HEK293 (cell line): ENCODE measurements around the gene GHRHR.

ENCODE experiments used
- CTCF ChIA-PET: fragments of 350-600 bp; formaldehyde crosslinking; extraction: SDS; loops from one replicate; lab custom pipeline; 2021; ENCODE audit warnings: antibody characterized with exemption; lab: Yijun Ruan, JAX
- POLR2A ChIA-PET: fragments of 300-600 bp; formaldehyde crosslinking; extraction: SDS; loops from one replicate; lab custom pipeline; 2020; ENCODE audit warnings: antibody characterized with exemption, inconsistent platforms; lab: Yijun Ruan, JAX
- H3K27ac ChIP-seq: fragments of 200-500 bp; sonication (Bioruptor generic); 2 replicates; pipeline ENCODE4 v1.5.1; 2014; ENCODE audit warnings: low read depth, low read length, control low read depth, inconsistent platforms; ENCODE audit errors: extremely low read depth
- H3K36me3 ChIP-seq, 2 experiments: fragments of 200-500 bp in 1 of 2; sonication (Bioruptor generic) in 1 of 2; 1 replicate in 1 of 2; 2 replicates in 1 of 2; pipeline ENCODE4 v1.5.1; 2014 to 2017; ENCODE audit warnings: inconsistent platforms in 2 of 2, low read length in 2 of 2; ENCODE audit not compliant: control insufficient read depth in 2 of 2, insufficient read depth in 1 of 2
- H3K4me1 ChIP-seq: fragments of 200-500 bp; sonication (Bioruptor generic); 2 replicates; pipeline ENCODE4 v1.5.1; 2014; ENCODE audit warnings: mild to moderate bottlenecking, low read length, inconsistent platforms; ENCODE audit not compliant: control insufficient read depth, insufficient read depth
- H3K4me3 ChIP-seq: 2 replicates; pipeline ENCODE4 v1.5.1; 2011; ENCODE audit warnings: low read depth, mild to moderate bottlenecking, control low read depth, low read length, moderate library complexity
- H3K9me3 ChIP-seq: fragments of 200-500 bp; sonication (Bioruptor generic); 2 replicates; pipeline ENCODE4 v1.5.1; 2014; ENCODE audit warnings: low read depth, low read length, inconsistent platforms; ENCODE audit not compliant: control insufficient read depth, insufficient read depth
- SETDB1 ChIP-seq: IDR thresholded peaks from one replicate; pipeline ENCODE4 v1.6.1; 2017; ENCODE audit warnings: mild to moderate bottlenecking, low read length, moderate library complexity, mixed read lengths; ENCODE audit not compliant: insufficient read length
- ZNF140 ChIP-seq: fragments of 450-650 bp; formaldehyde crosslinking; IDR thresholded peaks from 2 replicates; pipeline ENCODE4 v1.5.1; 2016; ENCODE audit warnings: missing biosample characterization, missing genetic modification characterization
- ZNF184 ChIP-seq: fragments of 450-650 bp; IDR thresholded peaks from 2 replicates; pipeline ENCODE4 v1.5.1; 2018; ENCODE audit warnings: missing biosample characterization, mild to moderate bottlenecking, missing genetic modification characterization
- ZNF214 ChIP-seq: fragments of 450-650 bp; formaldehyde crosslinking; IDR thresholded peaks from 2 replicates; pipeline ENCODE4 v1.5.1; 2017; ENCODE audit warnings: missing biosample characterization, mild to moderate bottlenecking, missing genetic modification characterization, borderline replicate concordance
- ZNF274 ChIP-seq, 2 experiments: fragments of 200-500 bp in 1 of 2; fragments of 450-650 bp in 1 of 2; sonication (Bioruptor generic) in 1 of 2; formaldehyde crosslinking in 1 of 2; IDR thresholded peaks; 2 replicates each; pipeline versions ENCODE4 v1.5.1 to v1.6.1; 2014 to 2016; ENCODE audit warnings: borderline replicate concordance in 1 of 2, inconsistent platforms in 1 of 2, low read length in 1 of 2, missing biosample characterization in 1 of 2, missing genetic modification characterization in 1 of 2
- ZNF394 ChIP-seq: fragments of 450-650 bp; formaldehyde crosslinking; IDR thresholded peaks from 2 replicates; pipeline ENCODE4 v1.5.1; 2016; ENCODE audit warnings: missing biosample characterization, missing genetic modification characterization, mild to moderate bottlenecking, moderate library complexity, borderline replicate concordance
- ZNF514 ChIP-seq: fragments of 450-650 bp; formaldehyde crosslinking; IDR thresholded peaks from 2 replicates; pipeline ENCODE4 v1.5.1; 2016; ENCODE audit warnings: missing biosample characterization, missing genetic modification characterization
- ZNF670 ChIP-seq: fragments of 450-650 bp; formaldehyde crosslinking; IDR thresholded peaks from 2 replicates; pipeline ENCODE4 v1.5.1; 2016; ENCODE audit warnings: missing biosample characterization, missing genetic modification characterization, low read depth
- ZNF677 ChIP-seq: fragments of 450-650 bp; IDR thresholded peaks from 2 replicates; pipeline ENCODE4 v1.5.0; 2018; ENCODE audit warnings: missing biosample characterization, mild to moderate bottlenecking, missing genetic modification characterization, moderate library complexity
- ZNF701 ChIP-seq: fragments of 450-650 bp; formaldehyde crosslinking; IDR thresholded peaks from 2 replicates; pipeline ENCODE4 v1.5.1; 2016; ENCODE audit warnings: missing biosample characterization, missing genetic modification characterization
- ZSCAN23 ChIP-seq: fragments of 450-650 bp; formaldehyde crosslinking; IDR thresholded peaks from 2 replicates; pipeline ENCODE4 v1.5.1; 2016; ENCODE audit warnings: missing biosample characterization, missing genetic modification characterization
- TF ChIP-seq, protein P1 (sequence below): fragments of 450-650 bp; formaldehyde crosslinking; IDR thresholded peaks from 2 replicates; pipeline ENCODE4 v1.5.0; 2017; ENCODE audit warnings: missing biosample characterization, missing genetic modification characterization, borderline replicate concordance
- TF ChIP-seq, protein P2 (sequence below): fragments of 450-650 bp; formaldehyde crosslinking; IDR thresholded peaks from 2 replicates; pipeline ENCODE4 v1.5.1; 2016; ENCODE audit warnings: missing biosample characterization, missing genetic modification characterization, borderline replicate concordance
- TF ChIP-seq, protein P3 (sequence below): fragments of 450-650 bp; formaldehyde crosslinking; IDR thresholded peaks from 2 replicates; pipeline ENCODE4 v1.5.1; 2016; ENCODE audit warnings: missing biosample characterization, missing genetic modification characterization
- TF ChIP-seq, protein P4 (sequence below): fragments of 450-650 bp; formaldehyde crosslinking; IDR thresholded peaks from 2 replicates; pipeline ENCODE4 v1.5.1; 2016; ENCODE audit warnings: missing biosample characterization, missing genetic modification characterization

Gene GHRHR

DNA sequence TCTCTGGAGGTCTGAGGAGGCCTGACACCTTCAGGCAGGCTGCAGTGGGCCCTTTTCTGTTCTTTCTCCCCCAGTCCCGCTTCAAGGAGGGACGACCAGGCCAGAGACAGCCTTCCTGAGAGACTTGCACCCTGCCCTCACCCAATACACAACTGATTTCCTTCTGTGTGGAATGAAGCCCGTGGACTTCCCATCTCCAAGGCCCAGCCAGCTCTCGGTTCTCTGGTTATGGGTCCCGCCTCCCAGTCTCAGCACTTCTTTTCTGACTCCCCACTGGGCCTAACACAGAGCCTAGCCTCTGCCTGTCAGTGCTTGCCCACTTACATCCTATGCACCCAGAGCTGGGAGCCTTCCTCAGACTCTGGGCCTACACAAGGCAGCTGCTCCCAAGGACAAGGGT, 64.3 kb downstream of the GHRHR start (continued):
- TF ChIP-seq, protein P1, sequence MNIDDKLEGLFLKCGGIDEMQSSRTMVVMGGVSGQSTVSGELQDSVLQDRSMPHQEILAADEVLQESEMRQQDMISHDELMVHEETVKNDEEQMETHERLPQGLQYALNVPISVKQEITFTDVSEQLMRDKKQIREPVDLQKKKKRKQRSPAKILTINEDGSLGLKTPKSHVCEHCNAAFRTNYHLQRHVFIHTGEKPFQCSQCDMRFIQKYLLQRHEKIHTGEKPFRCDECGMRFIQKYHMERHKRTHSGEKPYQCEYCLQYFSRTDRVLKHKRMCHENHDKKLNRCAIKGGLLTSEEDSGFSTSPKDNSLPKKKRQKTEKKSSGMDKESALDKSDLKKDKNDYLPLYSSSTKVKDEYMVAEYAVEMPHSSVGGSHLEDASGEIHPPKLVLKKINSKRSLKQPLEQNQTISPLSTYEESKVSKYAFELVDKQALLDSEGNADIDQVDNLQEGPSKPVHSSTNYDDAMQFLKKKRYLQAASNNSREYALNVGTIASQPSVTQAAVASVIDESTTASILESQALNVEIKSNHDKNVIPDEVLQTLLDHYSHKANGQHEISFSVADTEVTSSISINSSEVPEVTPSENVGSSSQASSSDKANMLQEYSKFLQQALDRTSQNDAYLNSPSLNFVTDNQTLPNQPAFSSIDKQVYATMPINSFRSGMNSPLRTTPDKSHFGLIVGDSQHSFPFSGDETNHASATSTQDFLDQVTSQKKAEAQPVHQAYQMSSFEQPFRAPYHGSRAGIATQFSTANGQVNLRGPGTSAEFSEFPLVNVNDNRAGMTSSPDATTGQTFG (tag by site-specific recombination) = no peak
- TF ChIP-seq ZNF214 = no peak
- TF ChIP-seq ZNF140 (tag by site-specific recombination) = no peak
- no peak for TF ChIP-seq ZNF184

DNA sequence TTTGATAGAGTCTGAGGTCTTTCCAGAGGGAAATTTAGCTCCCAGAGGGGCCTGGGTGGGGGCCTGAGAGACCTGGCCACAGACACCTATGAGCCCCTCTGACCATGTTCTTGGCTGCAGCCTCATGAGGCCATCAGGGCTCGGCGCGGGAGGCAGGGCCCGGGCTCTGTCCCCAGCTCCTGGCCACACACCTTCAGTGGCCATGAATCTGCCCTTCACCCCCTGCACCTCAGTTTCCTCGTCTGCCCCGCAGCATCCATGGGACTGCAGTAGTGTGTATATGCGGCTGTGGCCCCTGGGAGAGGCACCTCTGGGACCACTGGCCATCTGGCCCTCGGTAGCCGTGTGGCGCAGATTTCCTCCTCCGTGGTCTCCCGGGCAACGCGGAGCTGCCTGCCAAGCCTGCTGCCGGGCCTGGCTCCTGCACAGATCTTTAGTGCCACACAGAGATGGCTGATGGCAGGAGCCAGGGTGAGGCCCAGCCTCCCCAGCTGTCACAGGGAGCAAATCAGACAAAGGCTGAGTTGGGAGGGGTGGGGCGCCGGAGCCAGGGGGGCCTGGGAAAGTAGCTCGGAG, 64.8 kb downstream of the GHRHR start:
- CTCF ChIA-PET = interaction anchor here (0.6 to 1.0 kb wide), 2 partner anchors 50 to 101 kb away, joined by 3 to 4 read pairs; no protein-coding TSS in a partner anchor
- H3K4me1 ChIP-seq = no peaks in the 10 kb centered on the region
- no peaks in the 10 kb centered on the region for H3K36me3 ChIP-seq
- POLR2A ChIA-PET = no interaction called here
- no peaks in the 10 kb centered on the region for H3K9me3 ChIP-seq
- TF ChIP-seq, protein P2, sequence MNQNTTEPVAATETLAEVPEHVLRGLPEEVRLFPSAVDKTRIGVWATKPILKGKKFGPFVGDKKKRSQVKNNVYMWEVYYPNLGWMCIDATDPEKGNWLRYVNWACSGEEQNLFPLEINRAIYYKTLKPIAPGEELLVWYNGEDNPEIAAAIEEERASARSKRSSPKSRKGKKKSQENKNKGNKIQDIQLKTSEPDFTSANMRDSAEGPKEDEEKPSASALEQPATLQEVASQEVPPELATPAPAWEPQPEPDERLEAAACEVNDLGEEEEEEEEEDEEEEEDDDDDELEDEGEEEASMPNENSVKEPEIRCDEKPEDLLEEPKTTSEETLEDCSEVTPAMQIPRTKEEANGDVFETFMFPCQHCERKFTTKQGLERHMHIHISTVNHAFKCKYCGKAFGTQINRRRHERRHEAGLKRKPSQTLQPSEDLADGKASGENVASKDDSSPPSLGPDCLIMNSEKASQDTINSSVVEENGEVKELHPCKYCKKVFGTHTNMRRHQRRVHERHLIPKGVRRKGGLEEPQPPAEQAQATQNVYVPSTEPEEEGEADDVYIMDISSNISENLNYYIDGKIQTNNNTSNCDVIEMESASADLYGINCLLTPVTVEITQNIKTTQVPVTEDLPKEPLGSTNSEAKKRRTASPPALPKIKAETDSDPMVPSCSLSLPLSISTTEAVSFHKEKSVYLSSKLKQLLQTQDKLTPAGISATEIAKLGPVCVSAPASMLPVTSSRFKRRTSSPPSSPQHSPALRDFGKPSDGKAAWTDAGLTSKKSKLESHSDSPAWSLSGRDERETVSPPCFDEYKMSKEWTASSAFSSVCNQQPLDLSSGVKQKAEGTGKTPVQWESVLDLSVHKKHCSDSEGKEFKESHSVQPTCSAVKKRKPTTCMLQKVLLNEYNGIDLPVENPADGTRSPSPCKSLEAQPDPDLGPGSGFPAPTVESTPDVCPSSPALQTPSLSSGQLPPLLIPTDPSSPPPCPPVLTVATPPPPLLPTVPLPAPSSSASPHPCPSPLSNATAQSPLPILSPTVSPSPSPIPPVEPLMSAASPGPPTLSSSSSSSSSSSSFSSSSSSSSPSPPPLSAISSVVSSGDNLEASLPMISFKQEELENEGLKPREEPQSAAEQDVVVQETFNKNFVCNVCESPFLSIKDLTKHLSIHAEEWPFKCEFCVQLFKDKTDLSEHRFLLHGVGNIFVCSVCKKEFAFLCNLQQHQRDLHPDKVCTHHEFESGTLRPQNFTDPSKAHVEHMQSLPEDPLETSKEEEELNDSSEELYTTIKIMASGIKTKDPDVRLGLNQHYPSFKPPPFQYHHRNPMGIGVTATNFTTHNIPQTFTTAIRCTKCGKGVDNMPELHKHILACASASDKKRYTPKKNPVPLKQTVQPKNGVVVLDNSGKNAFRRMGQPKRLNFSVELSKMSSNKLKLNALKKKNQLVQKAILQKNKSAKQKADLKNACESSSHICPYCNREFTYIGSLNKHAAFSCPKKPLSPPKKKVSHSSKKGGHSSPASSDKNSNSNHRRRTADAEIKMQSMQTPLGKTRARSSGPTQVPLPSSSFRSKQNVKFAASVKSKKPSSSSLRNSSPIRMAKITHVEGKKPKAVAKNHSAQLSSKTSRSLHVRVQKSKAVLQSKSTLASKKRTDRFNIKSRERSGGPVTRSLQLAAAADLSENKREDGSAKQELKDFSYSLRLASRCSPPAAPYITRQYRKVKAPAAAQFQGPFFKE (tag by site-specific recombination) = no peak
- no peak for TF ChIP-seq SETDB1
- TF ChIP-seq ZNF394 (tag by site-specific recombination) = no peak
- TF ChIP-seq, protein P3, sequence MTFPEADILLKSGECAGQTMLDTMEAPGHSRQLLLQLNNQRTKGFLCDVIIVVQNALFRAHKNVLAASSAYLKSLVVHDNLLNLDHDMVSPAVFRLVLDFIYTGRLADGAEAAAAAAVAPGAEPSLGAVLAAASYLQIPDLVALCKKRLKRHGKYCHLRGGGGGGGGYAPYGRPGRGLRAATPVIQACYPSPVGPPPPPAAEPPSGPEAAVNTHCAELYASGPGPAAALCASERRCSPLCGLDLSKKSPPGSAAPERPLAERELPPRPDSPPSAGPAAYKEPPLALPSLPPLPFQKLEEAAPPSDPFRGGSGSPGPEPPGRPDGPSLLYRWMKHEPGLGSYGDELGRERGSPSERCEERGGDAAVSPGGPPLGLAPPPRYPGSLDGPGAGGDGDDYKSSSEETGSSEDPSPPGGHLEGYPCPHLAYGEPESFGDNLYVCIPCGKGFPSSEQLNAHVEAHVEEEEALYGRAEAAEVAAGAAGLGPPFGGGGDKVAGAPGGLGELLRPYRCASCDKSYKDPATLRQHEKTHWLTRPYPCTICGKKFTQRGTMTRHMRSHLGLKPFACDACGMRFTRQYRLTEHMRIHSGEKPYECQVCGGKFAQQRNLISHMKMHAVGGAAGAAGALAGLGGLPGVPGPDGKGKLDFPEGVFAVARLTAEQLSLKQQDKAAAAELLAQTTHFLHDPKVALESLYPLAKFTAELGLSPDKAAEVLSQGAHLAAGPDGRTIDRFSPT (tag by site-specific recombination) = no peak
- TF ChIP-seq ZNF514 (tag by site-specific recombination) = no peak
- no peak for TF ChIP-seq ZNF670
- TF ChIP-seq, protein P1 (tag by site-specific recombination) = no peak
- TF ChIP-seq ZNF274 (IDR thresholded peaks at IDR 0.05; ENCODE audit: low read length) = no peak
- TF ChIP-seq ZNF274 (tag by site-specific recombination; IDR thresholded peaks at IDR 0.05; ENCODE audit: borderline replicate concordance) = no peak
- no peak for TF ChIP-seq ZNF701 (tag by site-specific recombination)
- TF ChIP-seq, protein P4, sequence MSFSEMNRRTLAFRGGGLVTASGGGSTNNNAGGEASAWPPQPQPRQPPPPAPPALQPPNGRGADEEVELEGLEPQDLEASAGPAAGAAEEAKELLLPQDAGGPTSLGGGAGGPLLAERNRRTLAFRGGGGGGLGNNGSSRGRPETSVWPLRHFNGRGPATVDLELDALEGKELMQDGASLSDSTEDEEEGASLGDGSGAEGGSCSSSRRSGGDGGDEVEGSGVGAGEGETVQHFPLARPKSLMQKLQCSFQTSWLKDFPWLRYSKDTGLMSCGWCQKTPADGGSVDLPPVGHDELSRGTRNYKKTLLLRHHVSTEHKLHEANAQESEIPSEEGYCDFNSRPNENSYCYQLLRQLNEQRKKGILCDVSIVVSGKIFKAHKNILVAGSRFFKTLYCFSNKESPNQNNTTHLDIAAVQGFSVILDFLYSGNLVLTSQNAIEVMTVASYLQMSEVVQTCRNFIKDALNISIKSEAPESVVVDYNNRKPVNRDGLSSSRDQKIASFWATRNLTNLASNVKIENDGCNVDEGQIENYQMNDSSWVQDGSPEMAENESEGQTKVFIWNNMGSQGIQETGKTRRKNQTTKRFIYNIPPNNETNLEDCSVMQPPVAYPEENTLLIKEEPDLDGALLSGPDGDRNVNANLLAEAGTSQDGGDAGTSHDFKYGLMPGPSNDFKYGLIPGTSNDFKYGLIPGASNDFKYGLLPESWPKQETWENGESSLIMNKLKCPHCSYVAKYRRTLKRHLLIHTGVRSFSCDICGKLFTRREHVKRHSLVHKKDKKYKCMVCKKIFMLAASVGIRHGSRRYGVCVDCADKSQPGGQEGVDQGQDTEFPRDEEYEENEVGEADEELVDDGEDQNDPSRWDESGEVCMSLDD = no peak
- no peak for TF ChIP-seq ZNF677 (tag by site-specific recombination)
- no peak for TF ChIP-seq ZSCAN23
- no peak overlapping the region for H3K27ac ChIP-seq
- H3K4me3 ChIP-seq = no peak overlapping the region
